GM19099 (cell line): ENCODE results near the gene CTNS.

Experiments used
- POLR2A ChIP-seq: IDR thresholded peaks from 3 replicates; pipeline ENCODE4 v1.6.1; 2011; ENCODE audit warnings: low read depth; ENCODE audit not compliant: insufficient read length; ENCODE audit errors: extremely low read depth

The CTNS gene

DNA sequence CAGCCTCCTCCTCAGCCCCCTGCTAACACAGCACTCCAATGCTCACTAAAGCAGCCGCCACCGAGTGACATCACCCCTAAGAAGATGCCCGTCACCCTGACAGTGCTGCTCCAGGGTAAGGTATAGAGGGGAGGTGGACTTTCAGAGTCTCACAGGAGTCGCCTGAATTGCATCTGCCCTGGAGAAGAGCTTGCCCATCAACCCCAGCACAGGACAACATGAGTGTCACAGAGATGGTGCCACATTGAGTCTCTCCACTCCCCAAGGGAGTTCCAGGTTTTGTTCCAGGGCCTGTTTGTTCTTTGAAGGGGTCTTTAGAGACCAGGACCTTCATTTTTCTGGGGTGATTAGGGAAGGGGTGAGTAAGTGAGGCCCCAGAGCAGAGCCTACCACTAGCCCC is 61.6 kb downstream of the CTNS start:
- no peak for TF ChIP-seq POLR2A

- TF ChIP-seq POLR2A: no peak
Measured at GRCh38 chr17:3699951-3700350, 63.4 kb downstream of the CTNS start.

GRCh38 chr17:3704931-3705717 is 68.6 kb downstream of the CTNS start:
- no peak for TF ChIP-seq POLR2A

DNA sequence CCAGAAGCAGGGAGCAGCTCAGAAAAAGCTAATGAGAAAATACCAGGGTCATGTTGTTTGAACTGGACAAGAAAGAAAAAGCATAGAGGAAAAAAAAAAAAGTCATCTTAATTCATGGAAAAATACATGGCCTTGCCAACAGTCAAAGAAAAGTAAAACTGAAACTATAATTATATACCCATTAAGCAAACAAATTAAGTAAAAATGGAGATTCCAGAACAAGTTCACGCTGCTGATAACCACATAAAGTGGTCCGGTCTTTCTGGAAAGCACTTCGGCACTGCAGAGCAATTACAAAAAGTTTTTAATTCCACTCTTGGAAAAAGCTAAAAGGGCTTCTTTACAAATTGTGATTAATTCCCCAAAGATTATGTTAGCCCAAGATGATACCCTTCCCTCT is 71.8 kb downstream of the CTNS start:
- no peak for TF ChIP-seq POLR2A

DNA sequence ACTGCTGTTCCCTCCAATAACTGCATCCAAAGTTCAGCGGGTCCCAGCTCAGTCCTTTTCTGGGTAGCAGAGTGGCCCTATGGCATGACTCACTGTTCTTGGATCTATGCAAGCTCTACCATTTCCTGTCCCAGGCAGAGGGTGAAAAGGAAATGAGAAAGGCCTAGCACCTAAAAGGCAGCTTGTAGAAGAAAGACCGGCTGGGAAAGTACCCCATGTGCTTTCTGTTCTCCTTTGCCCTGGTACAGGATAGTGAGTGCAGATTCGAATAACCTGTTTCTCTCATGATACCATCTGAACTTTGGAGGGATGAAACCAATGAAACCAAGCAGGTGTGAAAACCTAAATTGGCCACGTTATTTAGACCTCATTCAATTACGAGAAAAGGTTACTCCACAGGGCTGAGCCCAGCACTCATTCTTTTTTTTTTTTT is 74.4 kb downstream of the CTNS start:
- TF ChIP-seq POLR2A: no peak
